PFSK-1 (cell line): Measurements from ENCODE around the gene CTDSPL.

Source experiments
- FOXP2 ChIP-seq: optimal IDR thresholded peaks from 2 replicates; pipeline ENCODE3; 2011; ENCODE audit warnings: borderline replicate concordance, control low read depth, inconsistent platforms; ENCODE audit not compliant: insufficient read depth; ENCODE audit errors: extremely low read length, extremely low read depth
- POLR2AphosphoS5 ChIP-seq: IDR thresholded peaks from 2 replicates; pipeline ENCODE4 v1.6.1; 2012; ENCODE audit warnings: low read depth, mild to moderate bottlenecking, control low read depth, low read length, moderate library complexity
- REST ChIP-seq, 2 experiments: IDR thresholded peaks; 2 replicates each; pipeline versions ENCODE4 v1.6.1 to v1.8.0; 2011 to 2012; ENCODE audit warnings: low read depth in 2 of 2, low read length in 2 of 2, control low read depth in 1 of 2, inconsistent platforms in 1 of 2, mild to moderate bottlenecking in 1 of 2, moderate library complexity in 1 of 2; ENCODE audit not compliant: insufficient read depth in 1 of 2
- SIN3A ChIP-seq: IDR thresholded peaks from 2 replicates; pipeline ENCODE4 v1.6.1; 2012; ENCODE audit warnings: mild to moderate bottlenecking, low read length, moderate library complexity, borderline replicate concordance; ENCODE audit not compliant: insufficient read depth
- TAF1 ChIP-seq: IDR thresholded peaks from 2 replicates; pipeline ENCODE4 v1.6.1; 2012; ENCODE audit warnings: low read length, control low read depth, borderline replicate concordance; ENCODE audit not compliant: insufficient read depth

The CTDSPL gene

GRCh38 chr3:37852097-37852496 is 9.6 kb upstream of the CTDSPL start:
- TF ChIP-seq SIN3A (no peak), TAF1 (no peak), POLR2AphosphoS5 (no peak), REST (IDR thresholded peaks at IDR 0.05; ENCODE audit: insufficient read depth in 1 of 2, low read depth in 2 of 2, low read length in 2 of 2) (no peak), FOXP2 (no peak)

GRCh38 chr3:37852771-37853170 is 8.9 kb upstream of the CTDSPL start:
- no peak for TF ChIP-seq FOXP2
- no peak for TF ChIP-seq POLR2AphosphoS5
- no peak for TF ChIP-seq REST (IDR thresholded peaks at IDR 0.05; ENCODE audit: insufficient read depth in 1 of 2, low read depth in 2 of 2, low read length in 2 of 2)
- no peak for TF ChIP-seq SIN3A
- no peak for TF ChIP-seq TAF1

- TF ChIP-seq FOXP2: no peak
- no peak for TF ChIP-seq TAF1
- no peak for TF ChIP-seq SIN3A
- TF ChIP-seq REST (IDR thresholded peaks at IDR 0.05; ENCODE audit: insufficient read depth in 1 of 2, low read depth in 2 of 2, low read length in 2 of 2): no peak
- no peak for TF ChIP-seq POLR2AphosphoS5
Observed at GRCh38 chr3:37853691-37854413, 7.8 kb upstream of the CTDSPL start.

GRCh38 chr3:37855363-37855970 is 6.2 kb upstream of the CTDSPL start:
- no peak for TF ChIP-seq SIN3A
- TF ChIP-seq REST (IDR thresholded peaks at IDR 0.05; ENCODE audit: insufficient read depth in 1 of 2, low read depth in 2 of 2, low read length in 2 of 2): no peak
- TF ChIP-seq POLR2AphosphoS5: no peak
- TF ChIP-seq FOXP2: no peak
- TF ChIP-seq TAF1: no peak
